Stomach (tissue), 9 donors: ENCODE data around the gene BRI3BP. TPM values are rescaled to one million over a fixed set of nuclear protein-coding genes. Genes with fewer than 3 reads are reported as not detected.

Experiments
- DNase-seq, 2 donors: peaks; one replicate each; pipeline versions ENCODE4 v3.0.0 to v3.0.0-alpha.2; 2013 to 2019
- H3K27ac ChIP-seq, 5 donors: fragments of 200-600 bp in 4 of 5; sonication (generic) in 4 of 5; one replicate each; pipeline ENCODE4 v1.5.1; 2013 to 2019; ENCODE audit warnings: mild to moderate bottlenecking in 1 of 5, moderate library complexity in 1 of 5
- H3K27me3 ChIP-seq, 3 donors: fragments of 200-600 bp; sonication (generic); one replicate each; pipeline ENCODE4 v1.5.1; 2017 to 2019; ENCODE audit warnings: mixed run types in 1 of 3
- H3K36me3 ChIP-seq, 4 donors: fragments of 200-600 bp; sonication (generic); 1 replicate in 3 of 4; 2 replicates in 1 of 4; pipeline ENCODE4 v1.5.1; 2016 to 2019
- H3K4me1 ChIP-seq, 4 donors: fragments of 200-600 bp; sonication (generic); one replicate each; pipeline ENCODE4 v1.5.1; 2016 to 2019
- H3K4me3 ChIP-seq, 4 donors: fragments of 200-600 bp; sonication (generic) in 3 of 4; one replicate each; pipeline ENCODE4 v1.5.1; 2016 to 2019; ENCODE audit warnings: mild to moderate bottlenecking in 1 of 4
- H3K9me3 ChIP-seq, 4 donors: fragments of 200-600 bp; sonication (generic); one replicate each; pipeline ENCODE4 v1.5.1; 2016 to 2019
- CTCF ChIP-seq, 7 experiments: fragments of 450-650 bp in 4 of 7; fragments of 200-600 bp in 3 of 7; sonication (generic) in 3 of 7; IDR thresholded peaks; one replicate each; pipeline ENCODE4 v1.5.1; 2016 to 2019; ENCODE audit warnings: antibody characterized with exemption in 7 of 7, control low read depth in 2 of 7, mild to moderate bottlenecking in 1 of 7
- EP300 ChIP-seq: sonication (generic); formaldehyde crosslinking; IDR thresholded peaks from one replicate; pipeline ENCODE4 v1.6.1; 2017; ENCODE audit warnings: antibody characterized with exemption
- POLR2A ChIP-seq, 4 donors: fragments of 450-650 bp; IDR thresholded peaks; one replicate each; pipeline ENCODE4 v1.6.1; 2016; ENCODE audit warnings: antibody characterized with exemption in 4 of 4, control low read depth in 2 of 4, mild to moderate bottlenecking in 1 of 4, moderate library complexity in 1 of 4
- POLR2AphosphoS5 ChIP-seq, 3 donors: sonication (generic); formaldehyde crosslinking; IDR thresholded peaks; one replicate each; pipeline ENCODE4 v1.6.1; 2016; ENCODE audit warnings: antibody characterized with exemption in 3 of 3
- WGBS, 5 donors: extraction: QIAGEN DNeasy Blood & Tissue Kit in 3 of 5; methylation state at CpG; one replicate each; pipeline versions ENCODE4 v1.1.5 to v1.1.7; 2013 to 2018; 5-methylcytosine and 5-hydroxymethylcytosine counted together
- intact Hi-C: fragments of 100-400 bp; cut with DNase I; formaldehyde crosslinking; loops from one replicate; pipeline ENCODE4 v1.15.1; 2023; ENCODE audit warnings: low total_unique reads
- polyA plus RNA-seq, 3 donors: library from polyadenylated mRNA; stranded (reverse); fragments of 200-250 nt; gene quantifications; one replicate each; pipeline ENCODE4 v1.2.3, GENCODE V29; 2013
- total RNA-seq, 5 donors: library from RNA; depleted of rRNA; stranded (reverse); fragments of >200 nt; gene quantifications; one replicate each; pipeline versions ENCODE4 v1.1.0 to v1.2.3, GENCODE V29; 2014 to 2016
- donor health status: healthy with polysubstance abuse.
- donor health status: Bipolar disorder and iron deficiency.
- donor health status: healthy.

The BRI3BP gene
- total and polyA plus RNA-seq, 8 donors: 1.2 to 24.3 (median 4.1) TPM

GRCh38 chr12:125006365-125006764 is 12.9 kb downstream of the BRI3BP start:
- Histone ChIP-seq H3K9me3 (no peaks in the 10 kb centered on the region), H3K27ac (no peak overlapping the region), H3K36me3 (no peaks in the 10 kb centered on the region), H3K4me1 (no peaks in the 10 kb centered on the region), H3K4me3 (no peak overlapping the region), H3K27me3 (no peaks in the 10 kb centered on the region)
- WGBS, 5 donors: 88 to 94% (median 92%) methylated on average over 9 to 11 of the region's 11 CpGs
- intact Hi-C loops: no loop called here
- DNase-seq: no peak
- no peak for TF ChIP-seq POLR2AphosphoS5 (IDR thresholded peaks at IDR 0.05)
- TF ChIP-seq CTCF (IDR thresholded peaks at IDR 0.05): no peak
- TF ChIP-seq POLR2A (IDR thresholded peaks at IDR 0.05): no peak
- TF ChIP-seq EP300: no peak

- H3K9me3 ChIP-seq: no peaks in the 10 kb centered on the region
- intact Hi-C loops: no loop called here
- peak; percentile 28 to 64 for DNase-seq
- no peak overlapping the region for H3K4me3 ChIP-seq
- H3K4me1 ChIP-seq: no peaks in the 10 kb centered on the region
- no peaks in the 10 kb centered on the region for H3K27me3 ChIP-seq
- peaks cover 8 to 50% (median 44%) of the 10 kb centered on the region in 4 donors for H3K36me3 ChIP-seq
- TF ChIP-seq CTCF (IDR thresholded peaks at IDR 0.05) (no peak), POLR2A (IDR thresholded peaks at IDR 0.05) (no peak), POLR2AphosphoS5 (IDR thresholded peaks at IDR 0.05) (no peak), EP300 (no peak)
- no peak overlapping the region for H3K27ac ChIP-seq
- 65 to 83% (median 77%) methylated on average over 12 to 14 of the region's 14 CpGs for WGBS, 5 donors
Observed at GRCh38 chr12:125013816-125014442, 20.5 kb downstream of the BRI3BP start.

- Histone ChIP-seq H3K4me3 (no peak overlapping the region), H3K4me1 (no peaks in the 10 kb centered on the region), H3K9me3 (no peaks in the 10 kb centered on the region), H3K27me3 (no peaks in the 10 kb centered on the region), H3K36me3 (peaks cover 8 to 50% (median 45%) of the 10 kb centered on the region in 4 donors), H3K27ac (no peak overlapping the region)
- DNase-seq: no peak
- intact Hi-C loops: no loop called here
- 76 to 95% (median 91%) methylated on average over 4 to 5 of the region's 5 CpGs for WGBS, 5 donors
- no peak for TF ChIP-seq EP300
- no peak for TF ChIP-seq POLR2A (IDR thresholded peaks at IDR 0.05)
- TF ChIP-seq CTCF (IDR thresholded peaks at IDR 0.05): no peak
- TF ChIP-seq POLR2AphosphoS5 (IDR thresholded peaks at IDR 0.05): no peak
Observed at GRCh38 chr12:125014526-125014925, 21.1 kb downstream of the BRI3BP start.

GRCh38 chr12:125015680-125016310 is 22.4 kb downstream of the BRI3BP start:
- no peak overlapping the region for H3K27ac ChIP-seq
- 91 to 94% (median 93%) methylated on average over 24 of the region's 24 CpGs for WGBS, 5 donors
- no peak overlapping the region for H3K4me3 ChIP-seq
- H3K4me1 ChIP-seq: no peaks in the 10 kb centered on the region
- H3K36me3 ChIP-seq: peaks cover 8 to 50% (median 45%) of the 10 kb centered on the region in 4 donors
- H3K9me3 ChIP-seq: no peaks in the 10 kb centered on the region
- DNase-seq: peak in 1 of 2 donors; percentile 24
- TF ChIP-seq POLR2A (IDR thresholded peaks at IDR 0.05): no peak
- TF ChIP-seq EP300: no peak
- no peak for TF ChIP-seq CTCF (IDR thresholded peaks at IDR 0.05)
- TF ChIP-seq POLR2AphosphoS5 (IDR thresholded peaks at IDR 0.05): no peak
- intact Hi-C loops: no loop called here
- no peaks in the 10 kb centered on the region for H3K27me3 ChIP-seq
